Panc1 (cell line): ENCODE data around the gene SPATA6L. TPM values are rescaled to one million over a fixed set of nuclear protein-coding genes. Genes with fewer than 3 reads are reported as not detected.

Experiments used
- ATAC-seq: fragments of 200-7000 bp; cut with Tn5 transposase; 2 replicates; pipeline ENCODE4 v1.9.1; 2020; ENCODE audit warnings: mild to moderate bottlenecking, moderate library complexity
- BruUV-seq: library from RNA; stranded (reverse); fragments of 400-500 nt; replicated peaks from 2 replicates; lab custom pipeline; 2021; lab: Mats Ljungman, UMichigan
- CTCF ChIA-PET: fragments of 300-600 bp; sonication (Branson Sonifier 250); formaldehyde crosslinking; loops from one replicate; lab custom pipeline; 2022; ENCODE audit warnings: antibody characterized with exemption; lab: Charles Lee
- POLR2A ChIA-PET: fragments of 300-600 bp; sonication (Branson Sonifier 250); formaldehyde crosslinking; loops from one replicate; lab custom pipeline; 2022; ENCODE audit warnings: antibody characterized with exemption; lab: Charles Lee
- DNase-seq: peaks from one replicate; pipeline ENCODE4 v3.0.0-alpha.2; 2010; ENCODE audit warnings: low read depth, low spot score
- H3K27ac ChIP-seq: 2 replicates; pipeline ENCODE4 v1.5.1; 2011; ENCODE audit warnings: mild to moderate bottlenecking, low read length, inconsistent platforms
- H3K27me3 ChIP-seq: fragments of 200-500 bp; sonication (Bioruptor generic); 2 replicates; pipeline ENCODE4 v1.6.0; 2014; ENCODE audit warnings: low read length, inconsistent platforms; ENCODE audit not compliant: control insufficient read depth, insufficient read depth
- H3K36me3 ChIP-seq: fragments of 200-500 bp; sonication (Bioruptor generic); 2 replicates; pipeline ENCODE4 v1.5.1; 2014; ENCODE audit warnings: inconsistent platforms, mild to moderate bottlenecking, low read length, moderate library complexity; ENCODE audit not compliant: control insufficient read depth, insufficient read depth
- H3K4me1 ChIP-seq: 2 replicates; pipeline ENCODE4 v1.5.1; 2011; ENCODE audit warnings: inconsistent platforms, mild to moderate bottlenecking, low read length, moderate library complexity; ENCODE audit not compliant: control insufficient read depth, insufficient read depth
- H3K4me3 ChIP-seq, 2 experiments: 2 replicates each; pipeline ENCODE4 v1.5.1; 2011 to 2012; ENCODE audit warnings: low read depth in 2 of 2, low read length in 2 of 2, mild to moderate bottlenecking in 2 of 2, inconsistent platforms in 1 of 2, moderate library complexity in 1 of 2
- H3K9me3 ChIP-seq: fragments of 200-500 bp; sonication (Bioruptor generic); 2 replicates; pipeline ENCODE4 v1.5.1; 2014; ENCODE audit warnings: low read depth, mild to moderate bottlenecking, inconsistent platforms, low read length, moderate library complexity; ENCODE audit not compliant: control insufficient read depth, insufficient read depth
- POLR2AphosphoS5 ChIP-seq: IDR thresholded peaks from 2 replicates; pipeline ENCODE4 v1.6.1; 2012; ENCODE audit warnings: mild to moderate bottlenecking, low read depth, low read length, moderate library complexity
- SIN3A ChIP-seq: IDR thresholded peaks from 2 replicates; pipeline ENCODE4 v1.6.1; 2012; ENCODE audit warnings: low read depth, mild to moderate bottlenecking, low read length, moderate library complexity, borderline replicate concordance; ENCODE audit not compliant: insufficient read depth
- TCF7L2 ChIP-seq: IDR thresholded peaks from 2 replicates; pipeline ENCODE4 v1.6.1; 2011; ENCODE audit warnings: mild to moderate bottlenecking, low read depth, low read length, inconsistent platforms
- in situ Hi-C: cut with HindIII; loops from 2 replicates; pipeline ENCODE4 v1.10.0; 2016; ENCODE audit warnings: low sequenced_read_pairs, low pct_unique_long_range_greater_than_20kb
- intact Hi-C: fragments of 100-400 bp; cut with micrococcal nuclease; formaldehyde crosslinking; loops from one replicate; pipeline ENCODE4 v1.10.0; 2022; ENCODE audit not compliant: unreplicated experiment
- total RNA-seq: library from RNA; stranded (reverse); gene quantifications from one replicate; pipeline ENCODE4 v1.2.1, GENCODE V29; 2021; ENCODE audit not compliant: unreplicated experiment
- TF ChIP-seq, protein P1 (sequence below), 2 experiments: IDR thresholded peaks; 2 replicates each; pipeline ENCODE4 v1.6.1; 2011 to 2012; ENCODE audit warnings: low read depth in 2 of 2, control low read depth in 1 of 2, low read length in 1 of 2, mild to moderate bottlenecking in 1 of 2, moderate library complexity in 1 of 2; ENCODE audit not compliant: insufficient read depth in 1 of 2
- TF ChIP-seq, protein P2 (sequence below): fragments of 450-650 bp; IDR thresholded peaks from 2 replicates; pipeline ENCODE4 v1.5.1; 2017; ENCODE audit warnings: mild to moderate bottlenecking

The SPATA6L gene
- total RNA-seq, 1 experiment from 2014 or later, result 0.13 TPM

- Histone ChIP-seq H3K4me1 (no peaks in the 10 kb centered on the region), H3K9me3 (no peaks in the 10 kb centered on the region), H3K36me3 (no peaks in the 10 kb centered on the region; the same call in 1 of the 2 replicates), H3K27ac (no peak overlapping the region), H3K4me3 (no peak overlapping the region), H3K27me3 (no peaks in the 10 kb centered on the region)
- CTCF ChIA-PET, result no interaction called here
- ATAC-seq (no peak), DNase-seq (no peak)
- POLR2A ChIA-PET, result no interaction called here
- intact Hi-C loops (no loop called here), in situ Hi-C loops (no loop called here)
- no TSS peak for BruUV-seq
- TF ChIP-seq, protein P1, sequence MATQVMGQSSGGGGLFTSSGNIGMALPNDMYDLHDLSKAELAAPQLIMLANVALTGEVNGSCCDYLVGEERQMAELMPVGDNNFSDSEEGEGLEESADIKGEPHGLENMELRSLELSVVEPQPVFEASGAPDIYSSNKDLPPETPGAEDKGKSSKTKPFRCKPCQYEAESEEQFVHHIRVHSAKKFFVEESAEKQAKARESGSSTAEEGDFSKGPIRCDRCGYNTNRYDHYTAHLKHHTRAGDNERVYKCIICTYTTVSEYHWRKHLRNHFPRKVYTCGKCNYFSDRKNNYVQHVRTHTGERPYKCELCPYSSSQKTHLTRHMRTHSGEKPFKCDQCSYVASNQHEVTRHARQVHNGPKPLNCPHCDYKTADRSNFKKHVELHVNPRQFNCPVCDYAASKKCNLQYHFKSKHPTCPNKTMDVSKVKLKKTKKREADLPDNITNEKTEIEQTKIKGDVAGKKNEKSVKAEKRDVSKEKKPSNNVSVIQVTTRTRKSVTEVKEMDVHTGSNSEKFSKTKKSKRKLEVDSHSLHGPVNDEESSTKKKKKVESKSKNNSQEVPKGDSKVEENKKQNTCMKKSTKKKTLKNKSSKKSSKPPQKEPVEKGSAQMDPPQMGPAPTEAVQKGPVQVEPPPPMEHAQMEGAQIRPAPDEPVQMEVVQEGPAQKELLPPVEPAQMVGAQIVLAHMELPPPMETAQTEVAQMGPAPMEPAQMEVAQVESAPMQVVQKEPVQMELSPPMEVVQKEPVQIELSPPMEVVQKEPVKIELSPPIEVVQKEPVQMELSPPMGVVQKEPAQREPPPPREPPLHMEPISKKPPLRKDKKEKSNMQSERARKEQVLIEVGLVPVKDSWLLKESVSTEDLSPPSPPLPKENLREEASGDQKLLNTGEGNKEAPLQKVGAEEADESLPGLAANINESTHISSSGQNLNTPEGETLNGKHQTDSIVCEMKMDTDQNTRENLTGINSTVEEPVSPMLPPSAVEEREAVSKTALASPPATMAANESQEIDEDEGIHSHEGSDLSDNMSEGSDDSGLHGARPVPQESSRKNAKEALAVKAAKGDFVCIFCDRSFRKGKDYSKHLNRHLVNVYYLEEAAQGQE (IDR thresholded peaks at IDR 0.05; ENCODE audit: insufficient read depth in 1 of 2, low read depth in 2 of 2, low read length in 1 of 2), result no peak
- TF ChIP-seq, protein P2, sequence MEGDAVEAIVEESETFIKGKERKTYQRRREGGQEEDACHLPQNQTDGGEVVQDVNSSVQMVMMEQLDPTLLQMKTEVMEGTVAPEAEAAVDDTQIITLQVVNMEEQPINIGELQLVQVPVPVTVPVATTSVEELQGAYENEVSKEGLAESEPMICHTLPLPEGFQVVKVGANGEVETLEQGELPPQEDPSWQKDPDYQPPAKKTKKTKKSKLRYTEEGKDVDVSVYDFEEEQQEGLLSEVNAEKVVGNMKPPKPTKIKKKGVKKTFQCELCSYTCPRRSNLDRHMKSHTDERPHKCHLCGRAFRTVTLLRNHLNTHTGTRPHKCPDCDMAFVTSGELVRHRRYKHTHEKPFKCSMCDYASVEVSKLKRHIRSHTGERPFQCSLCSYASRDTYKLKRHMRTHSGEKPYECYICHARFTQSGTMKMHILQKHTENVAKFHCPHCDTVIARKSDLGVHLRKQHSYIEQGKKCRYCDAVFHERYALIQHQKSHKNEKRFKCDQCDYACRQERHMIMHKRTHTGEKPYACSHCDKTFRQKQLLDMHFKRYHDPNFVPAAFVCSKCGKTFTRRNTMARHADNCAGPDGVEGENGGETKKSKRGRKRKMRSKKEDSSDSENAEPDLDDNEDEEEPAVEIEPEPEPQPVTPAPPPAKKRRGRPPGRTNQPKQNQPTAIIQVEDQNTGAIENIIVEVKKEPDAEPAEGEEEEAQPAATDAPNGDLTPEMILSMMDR, result no peak
- TF ChIP-seq TCF7L2 (no peak), SIN3A (no peak), POLR2AphosphoS5 (no peak)
Observed at GRCh38 chr9:4706971-4707622, 40.8 kb upstream of the SPATA6L start.

DNA sequence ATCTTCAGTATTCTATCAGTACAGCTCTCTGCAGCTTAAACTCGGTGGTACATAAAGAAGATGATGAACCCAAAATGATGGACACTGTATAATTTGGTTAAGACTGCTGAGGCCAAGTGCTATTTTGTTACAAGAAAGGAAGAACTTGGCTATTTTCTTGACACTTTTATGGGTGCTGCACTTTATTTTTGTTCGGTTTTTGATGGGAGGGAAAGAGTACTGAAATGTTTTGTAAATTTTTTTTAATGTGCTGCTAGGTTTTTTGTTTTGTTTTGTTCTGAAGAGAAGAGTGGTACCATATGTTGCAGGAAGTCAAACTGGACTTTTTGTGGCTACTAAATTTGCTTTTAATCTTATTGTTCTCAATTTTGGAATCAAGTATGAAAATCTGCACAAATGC lies 39.7 kb upstream of the SPATA6L start:
- Histone ChIP-seq H3K9me3 (no peaks in the 10 kb centered on the region), H3K36me3 (no peaks in the 10 kb centered on the region; the same call in 1 of the 2 replicates), H3K27ac (no peak overlapping the region), H3K27me3 (no peaks in the 10 kb centered on the region), H3K4me1 (no peaks in the 10 kb centered on the region), H3K4me3 (no peak overlapping the region)
- ChIA-PET CTCF (no interaction called here), POLR2A (no interaction called here)
- intact Hi-C loops (no loop called here), in situ Hi-C loops (no loop called here)
- TF ChIP-seq, protein P1 (IDR thresholded peaks at IDR 0.05; ENCODE audit: insufficient read depth in 1 of 2, low read depth in 2 of 2, low read length in 1 of 2), result no peak
- no peak for TF ChIP-seq POLR2AphosphoS5
- TF ChIP-seq SIN3A, result no peak
- TF ChIP-seq TCF7L2, result no peak
- TF ChIP-seq, protein P2, result no peak
- ATAC-seq (no peak), DNase-seq (no peak)
- no TSS peak for BruUV-seq
